ENCODE data around the gene COG4. TPM values are rescaled to one million over a fixed set of nuclear protein-coding genes. Genes with fewer than 3 reads are reported as not detected.
"Not testable (repeated sequence)": the region's sequence is repeated elsewhere in the genome, so short reads cannot be mapped to it uniquely, and the experiment has no call there.

COG4 gene
- total and polyA plus RNA-seq, 2 experiments from 2014 or later, result 60.6 to 66.4 TPM

- Histone ChIP-seq H4K20me1 (ENCODE audit: insufficient read depth) (peaks cover 5% of the 10 kb centered on the region; the same call in 1 of the 2 replicates), H2AFZ (no peak overlapping the region), H3K4me1 (ENCODE audit: insufficient read depth) (peaks cover 26% of the 10 kb centered on the region), H3F3A (ENCODE audit: insufficient read depth) (peaks cover 34% of the 10 kb centered on the region), H3K9ac (peak overlapping the region; percentile 34; the same call in 1 of the 2 replicates), H3K36me3 (ENCODE audit: low read depth) (peaks cover 51% of the 10 kb centered on the region), H3K9me2 (ENCODE audit: insufficient read depth) (no peaks in the 10 kb centered on the region), H3K27me3 (replicated peaks; ENCODE audit: insufficient read depth) (no peaks in the 10 kb centered on the region), H3K4me2 (ENCODE audit: unreplicated experiment) (peak overlapping the region; percentile 95), H3K27ac (peak overlapping the region; percentile 25), H3K9me3 (ENCODE audit: low read depth) (no peaks in the 10 kb centered on the region), H3K79me2 (ENCODE audit: insufficient read depth) (peaks cover 98% of the 10 kb centered on the region), H3K4me3 (peak overlapping the region; percentile 47; the same call in 1 of the 2 replicates)
- TF ChIP-seq EZH2 (IDR thresholded peaks at IDR 0.05; ENCODE audit: insufficient read depth, poor library complexity, severe bottlenecking) (no peak), EZH2phosphoT487 (IDR thresholded peaks at IDR 0.05; ENCODE audit: insufficient read depth, low read depth) (no peak)
- DNase-seq, result no peak
- WGBS, 2 experiments (ENCODE audit: low coverage in 1 of 2, low lambda C conversion rate in 2 of 2, missing lambda C conversion rate in 2 of 2), result 64 to 66% methylated on average over 8 of the region's 8 CpGs
- in situ Hi-C loops (cut with MboI), result no loop called here
Observed at GRCh38 chr16:70527315-70527996, 4.1 kb upstream of the COG4 start.

GRCh38 chr16:70526403-70526802, 3.0 kb upstream of the COG4 start:
- H3K4me2 ChIP-seq (ENCODE audit: unreplicated experiment), result peak overlapping the region; percentile 95
- H3K79me2 ChIP-seq (ENCODE audit: insufficient read depth), result peaks cover 98% of the 10 kb centered on the region
- H4K20me1 ChIP-seq (ENCODE audit: insufficient read depth), result peaks cover 5% of the 10 kb centered on the region; the same call in 1 of the 2 replicates
- no peaks in the 10 kb centered on the region for H3K9me2 ChIP-seq (ENCODE audit: insufficient read depth)
- peak overlapping the region; percentile 34 for H3K9ac ChIP-seq
- no peak overlapping the region for H2AFZ ChIP-seq
- peak overlapping the region; percentile 47 for H3K4me3 ChIP-seq
- peak overlapping the region; percentile 25; the same call in 1 of the 2 replicates for H3K27ac ChIP-seq
- in situ Hi-C loops (cut with MboI), result no loop called here
- peaks cover 40% of the 10 kb centered on the region for H3K36me3 ChIP-seq (ENCODE audit: low read depth)
- peaks cover 30% of the 10 kb centered on the region for H3K4me1 ChIP-seq (ENCODE audit: insufficient read depth)
- H3K9me3 ChIP-seq (ENCODE audit: low read depth), result no peaks in the 10 kb centered on the region
- H3K27me3 ChIP-seq (replicated peaks; ENCODE audit: insufficient read depth), result no peaks in the 10 kb centered on the region
- 77 to 81% methylated on average over 6 of the region's 6 CpGs for WGBS, 2 experiments (ENCODE audit: low coverage in 1 of 2, low lambda C conversion rate in 2 of 2, missing lambda C conversion rate in 2 of 2)
- no peak for TF ChIP-seq EZH2phosphoT487 (IDR thresholded peaks at IDR 0.05; ENCODE audit: insufficient read depth, low read depth)
- no peak for TF ChIP-seq EZH2 (IDR thresholded peaks at IDR 0.05; ENCODE audit: insufficient read depth, poor library complexity, severe bottlenecking)
- H3F3A ChIP-seq (ENCODE audit: insufficient read depth), result peaks cover 34% of the 10 kb centered on the region
- peak; percentile 26 for DNase-seq

GRCh38 chr16:70524399-70524825, 1.1 kb upstream of the COG4 start:
- in situ Hi-C loops (cut with MboI); H3K9me2 ChIP-seq (ENCODE audit: insufficient read depth); DNase-seq; H3K9me3 ChIP-seq (ENCODE audit: low read depth); H3K27me3 ChIP-seq (replicated peaks; ENCODE audit: insufficient read depth); H4K20me1 ChIP-seq (ENCODE audit: insufficient read depth): not testable (repeated sequence)
- peak overlapping the region; percentile 89 for H2AFZ ChIP-seq
- H3K36me3 ChIP-seq (ENCODE audit: low read depth), result peaks cover 27% of the 10 kb centered on the region
- 1 to 3% methylated on average over 16 to 23 of the region's 24 CpGs for WGBS, 2 experiments (ENCODE audit: low coverage in 1 of 2, low lambda C conversion rate in 2 of 2, missing lambda C conversion rate in 2 of 2)
- H3K79me2 ChIP-seq (ENCODE audit: insufficient read depth), result peaks cover 90% of the 10 kb centered on the region
- H3K9ac ChIP-seq, result peak overlapping the region; percentile 99
- H3F3A ChIP-seq (ENCODE audit: insufficient read depth), result peaks cover 35% of the 10 kb centered on the region
- peak overlapping the region; percentile 95 for H3K4me2 ChIP-seq (ENCODE audit: unreplicated experiment)
- peak overlapping the region; percentile 96 for H3K4me3 ChIP-seq
- peaks cover 37% of the 10 kb centered on the region for H3K4me1 ChIP-seq (ENCODE audit: insufficient read depth)
- peak overlapping the region; percentile 92 for H3K27ac ChIP-seq

GRCh38 chr16:70523743-70524398, 517 bp upstream of the COG4 start, which contains the start of gene SF3B3:
TSS of gene SF3B3 (plus strand) at chr16:70523816. CDS start at chr16:70526657, 2,841 bp downstream.
- Histone ChIP-seq H2AFZ (peak within 1 kb of the TSS; percentile 89), H3K4me1 (ENCODE audit: insufficient read depth) (peaks cover 33% of the 10 kb centered on the region), H3K27me3 (replicated peaks; ENCODE audit: insufficient read depth) (no peaks in the 10 kb centered on the region), H3K36me3 (ENCODE audit: low read depth) (peaks cover 23% of the 10 kb centered on the region), H3F3A (ENCODE audit: insufficient read depth) (peaks cover 29% of the 10 kb centered on the region), H3K9me3 (ENCODE audit: low read depth) (no peaks in the 10 kb centered on the region), H3K79me2 (ENCODE audit: insufficient read depth) (peaks cover 86% of the 10 kb centered on the region), H4K20me1 (ENCODE audit: insufficient read depth) (no peaks in the 10 kb centered on the region), H3K9me2 (ENCODE audit: insufficient read depth) (no peaks in the 10 kb centered on the region), H3K4me3 (peak within 1 kb of the TSS; percentile 96), H3K27ac (peak within 1 kb of the TSS; percentile 92), H3K9ac (peak within 1 kb of the TSS; percentile 99), H3K4me2 (ENCODE audit: unreplicated experiment) (peak within 1 kb of the TSS; percentile 95)
- DNase-seq, result peak; percentile 77
- in situ Hi-C loops (cut with MboI), result no loop called here
- TF ChIP-seq EZH2phosphoT487 (IDR thresholded peaks at IDR 0.05; ENCODE audit: insufficient read depth, low read depth), result no peak
- TF ChIP-seq EZH2 (IDR thresholded peaks at IDR 0.05; ENCODE audit: insufficient read depth, poor library complexity, severe bottlenecking), result no peak
- WGBS, 2 experiments (ENCODE audit: low coverage in 1 of 2, low lambda C conversion rate in 2 of 2, missing lambda C conversion rate in 2 of 2), result 1% methylated on average over 32 of the region's 32 CpGs

Data from GM23248 (cell line).